Measurements from ENCODE around the gene PRR23E.

The PRR23E gene

GRCh38 chr3:127162947-127163645, 29.8 kb upstream of the PRR23E start:
- TF ChIP-seq SIN3A (IDR thresholded peaks at IDR 0.05; ENCODE audit: borderline replicate concordance, insufficient read depth, low read length): no peak
- peak; percentile 93 to 96 for TF ChIP-seq REST (IDR thresholded peaks at IDR 0.05; ENCODE audit: insufficient read depth in 1 of 2, low read depth in 2 of 2, low read length in 2 of 2)

DNA sequence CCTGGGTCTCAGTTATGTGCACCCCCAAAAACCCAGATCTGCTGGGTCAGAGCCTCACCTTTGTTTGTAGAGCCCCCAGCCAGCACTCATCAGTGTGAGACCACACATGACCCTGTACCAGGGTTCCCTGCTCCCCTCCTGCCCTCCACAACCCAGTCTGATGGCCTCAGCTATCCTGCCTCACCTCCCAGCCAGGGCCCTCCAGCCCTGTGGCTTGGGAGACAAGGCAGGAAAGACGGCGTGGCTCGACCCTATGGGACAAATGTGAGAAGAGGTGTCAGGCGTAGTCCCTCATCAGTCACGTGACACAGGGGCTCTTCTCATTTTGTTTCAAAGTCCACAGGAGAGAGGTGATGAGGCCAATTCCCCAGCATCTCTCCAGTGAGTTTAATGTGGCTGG, 28.3 kb upstream of the PRR23E start:
- TF ChIP-seq POLR2AphosphoS5 (IDR thresholded peaks at IDR 0.05; ENCODE audit: low read depth, low read length) (no peak), TAF1 (IDR thresholded peaks at IDR 0.05; ENCODE audit: borderline replicate concordance, insufficient read depth, low read length) (no peak), REST (IDR thresholded peaks at IDR 0.05; ENCODE audit: insufficient read depth in 1 of 2, low read depth in 2 of 2, low read length in 2 of 2) (no peak)

GRCh38 chr3:127165036-127165435, 27.9 kb upstream of the PRR23E start:
- no peak for TF ChIP-seq FOXP2 (optimal IDR thresholded peaks at IDR 0.05; ENCODE audit: borderline replicate concordance, extremely low read depth, extremely low read length, insufficient read depth)
- no peak for TF ChIP-seq REST (IDR thresholded peaks at IDR 0.05; ENCODE audit: insufficient read depth in 1 of 2, low read depth in 2 of 2, low read length in 2 of 2)
- TF ChIP-seq POLR2AphosphoS5 (IDR thresholded peaks at IDR 0.05; ENCODE audit: low read depth, low read length): no peak
- no peak for TF ChIP-seq SIN3A (IDR thresholded peaks at IDR 0.05; ENCODE audit: borderline replicate concordance, insufficient read depth, low read length)
- TF ChIP-seq TAF1 (IDR thresholded peaks at IDR 0.05; ENCODE audit: borderline replicate concordance, insufficient read depth, low read length): no peak

DNA sequence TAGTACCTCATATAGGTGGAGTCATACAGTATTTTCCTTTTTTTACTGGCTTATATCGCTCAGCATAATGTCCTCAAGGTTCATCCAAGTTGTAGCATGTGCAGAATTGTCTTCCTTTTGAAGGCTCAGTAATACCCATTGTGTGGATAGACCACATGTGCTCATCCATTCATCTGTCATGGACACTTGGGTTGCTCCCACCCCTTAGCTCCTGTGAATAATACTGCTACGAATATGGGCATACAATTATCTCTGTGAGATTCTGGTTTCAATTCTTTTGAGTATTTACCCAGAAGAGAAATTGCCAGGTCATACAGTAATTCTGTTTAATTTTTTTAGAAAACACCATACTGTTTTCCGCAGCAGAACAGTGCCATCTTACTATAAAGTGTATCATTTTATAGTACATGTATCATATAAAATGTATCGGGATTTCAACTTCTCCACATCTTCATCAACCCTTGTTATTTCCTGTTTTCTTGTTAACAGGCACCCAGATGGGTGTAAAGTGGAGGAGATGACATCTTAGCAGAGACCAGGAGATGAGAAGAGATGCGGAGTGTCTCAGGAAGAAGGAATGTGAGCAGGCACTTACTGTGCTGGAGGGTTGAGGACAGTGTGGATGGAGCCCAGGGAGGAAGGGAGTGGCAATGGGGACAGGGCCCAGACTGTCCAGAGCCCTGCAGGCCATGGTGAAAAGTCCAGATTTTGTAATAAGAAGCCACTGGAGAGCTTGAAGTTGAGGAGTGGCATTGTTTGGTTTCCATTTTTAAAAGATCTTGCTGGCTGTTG, 27.0 kb upstream of the PRR23E start:
- TF ChIP-seq POLR2AphosphoS5 (IDR thresholded peaks at IDR 0.05; ENCODE audit: low read depth, low read length) (no peak), REST (IDR thresholded peaks at IDR 0.05; ENCODE audit: insufficient read depth in 1 of 2, low read depth in 2 of 2, low read length in 2 of 2) (no peak), TAF1 (IDR thresholded peaks at IDR 0.05; ENCODE audit: borderline replicate concordance, insufficient read depth, low read length) (no peak), SIN3A (IDR thresholded peaks at IDR 0.05; ENCODE audit: borderline replicate concordance, insufficient read depth, low read length) (no peak), FOXP2 (optimal IDR thresholded peaks at IDR 0.05; ENCODE audit: borderline replicate concordance, extremely low read depth, extremely low read length, insufficient read depth) (no peak)

Measured in PFSK-1 (cell line).